GM23338 (cell line): ENCODE results near the gene HMGXB3. TPM values are rescaled to one million over a fixed set of nuclear protein-coding genes. Genes with fewer than 3 reads are reported as not detected.
A peak's percentile ranks its signal among the peaks of the same experiment; 100 is the strongest.

ENCODE experiments used
- ATAC-seq: fragments of 200-7000 bp; cut with Tn5 transposase; 3 replicates; pipeline ENCODE4 v1.9.1; 2020
- DNase-seq: peaks from one replicate; pipeline ENCODE4 v3.0.0-alpha.2; 2015; ENCODE audit warnings: low spot score
- H2AFZ ChIP-seq: fragments of 200-600 bp; sonication (generic); 2 replicates; pipeline ENCODE4 v1.8.0; 2016; ENCODE audit warnings: antibody characterized with exemption, mild to moderate bottlenecking, moderate library complexity
- H3F3A ChIP-seq: fragments of 200-600 bp; sonication (generic); replicated peaks from 2 replicates; pipeline ENCODE4 v1.8.0; 2017; ENCODE audit warnings: antibody characterized with exemption, mixed run types, low read depth
- H3K27ac ChIP-seq: fragments of 200-600 bp; sonication (generic); 2 replicates; pipeline ENCODE4 v1.6.1; 2016; ENCODE audit warnings: low read depth
- H3K27me3 ChIP-seq: fragments of 200-600 bp; sonication (generic); 2 replicates; pipeline ENCODE4 v1.8.0; 2016; ENCODE audit warnings: mild to moderate bottlenecking, mixed run types, moderate library complexity; ENCODE audit not compliant: insufficient read depth
- H3K36me3 ChIP-seq: fragments of 200-600 bp; sonication (generic); 2 replicates; pipeline ENCODE4 v1.8.0; 2016; ENCODE audit warnings: mild to moderate bottlenecking; ENCODE audit not compliant: insufficient read depth
- H3K4me1 ChIP-seq: fragments of 200-600 bp; sonication (generic); 2 replicates; pipeline ENCODE4 v1.8.0; 2016; ENCODE audit warnings: mild to moderate bottlenecking, moderate library complexity; ENCODE audit not compliant: insufficient read depth
- H3K4me2 ChIP-seq: fragments of 200-600 bp; sonication (generic); 2 replicates; pipeline ENCODE4 v1.7.1; 2017; ENCODE audit warnings: mixed run types
- H3K4me3 ChIP-seq: fragments of 200-600 bp; sonication (generic); 2 replicates; pipeline ENCODE4 v1.6.1; 2016; ENCODE audit warnings: mixed run types
- H3K79me2 ChIP-seq: fragments of 200-600 bp; sonication (generic); replicated peaks from 2 replicates; pipeline ENCODE4 v1.8.0; 2017; ENCODE audit warnings: mild to moderate bottlenecking; ENCODE audit not compliant: insufficient read depth
- H3K9me2 ChIP-seq: fragments of 200-600 bp; sonication (generic); 2 replicates; pipeline ENCODE4 v1.8.0; 2017; ENCODE audit not compliant: insufficient read depth
- H4K20me1 ChIP-seq: fragments of 200-600 bp; sonication (generic); replicated peaks from 2 replicates; pipeline ENCODE4 v1.8.0; 2017; ENCODE audit warnings: mild to moderate bottlenecking; ENCODE audit not compliant: insufficient read depth
- H3K27ac Mint-ChIP-seq: 2 replicates; pipeline ENCODE4 v1.8.0; 2020; ENCODE audit warnings: inconsistent platforms, mild to moderate bottlenecking, moderate library complexity, mixed read lengths
- H3K27me3 Mint-ChIP-seq: 3 replicates; pipeline ENCODE4 v1.8.0; 2022; ENCODE audit warnings: low read depth, mild to moderate bottlenecking, moderate library complexity, mixed read lengths, inconsistent platforms; ENCODE audit not compliant: insufficient read depth, poor library complexity
- H3K36me3 Mint-ChIP-seq: 3 replicates; pipeline ENCODE4 v1.8.0; 2021; ENCODE audit warnings: low read depth, mild to moderate bottlenecking, inconsistent platforms, moderate library complexity, mixed read lengths
- H3K4me1 Mint-ChIP-seq: 3 replicates; pipeline ENCODE4 v1.8.0; 2020; ENCODE audit warnings: mild to moderate bottlenecking, inconsistent platforms, mixed read lengths
- H3K4me3 Mint-ChIP-seq: 3 replicates; pipeline ENCODE4 v1.8.0; 2021; ENCODE audit warnings: moderate library complexity, mild to moderate bottlenecking, inconsistent platforms, mixed read lengths
- H3K9me3 Mint-ChIP-seq: 3 replicates; pipeline ENCODE4 v1.8.0; 2020; ENCODE audit warnings: moderate library complexity, mild to moderate bottlenecking, inconsistent platforms, mixed read lengths
- EZH2 ChIP-seq: fragments of 200-600 bp; sonication (generic); IDR thresholded peaks from one replicate; pipeline ENCODE4 v1.8.0; 2017; ENCODE audit warnings: antibody characterized with exemption, mild to moderate bottlenecking, low read depth; ENCODE audit not compliant: unreplicated experiment
- JUNB ChIP-seq: IDR thresholded peaks from one replicate; pipeline ENCODE4 v1.6.1; 2016; ENCODE audit warnings: antibody characterized with exemption; ENCODE audit not compliant: unreplicated experiment
- NANOG ChIP-seq: IDR thresholded peaks from 2 replicates; pipeline ENCODE4 v1.6.1; 2016; ENCODE audit warnings: antibody characterized with exemption, borderline replicate concordance
- POLR2AphosphoS5 ChIP-seq: IDR thresholded peaks from 2 replicates; pipeline ENCODE4 v1.6.1; 2016; ENCODE audit warnings: antibody characterized with exemption, low read depth
- STAT1 ChIP-seq: IDR thresholded peaks from one replicate; pipeline ENCODE4 v1.6.1; 2016; ENCODE audit warnings: antibody characterized with exemption; ENCODE audit not compliant: unreplicated experiment
- ZNF114 ChIP-seq: fragments of 250-450 bp; sonication (Bioruptor Pico); IDR thresholded peaks from 2 replicates; pipeline ENCODE4 v1.5.0; 2020; ENCODE audit warnings: mild to moderate bottlenecking, moderate library complexity
- ZNF331 ChIP-seq: fragments of 250-450 bp; sonication (Bioruptor Pico); IDR thresholded peaks from 2 replicates; pipeline ENCODE4 v1.5.0; 2020; ENCODE audit warnings: low read depth, mild to moderate bottlenecking, moderate library complexity
- polyA plus RNA-seq: library from polyadenylated mRNA; unstranded; fragments of >200 nt; fragmentation: Nextera tagmentation; extraction: Ambion mirVana; gene quantifications from 2 replicates; pipeline ENCODE4 v1.2.1, GENCODE V29; 2016
- total RNA-seq: library from RNA; depleted of rRNA; stranded (reverse); fragments of >200 nt; shearing (Covaris generic); gene quantifications from 2 replicates; pipeline ENCODE4 v1.2.3, GENCODE V29; 2014
- TF ChIP-seq, protein P1 (sequence below), 2 experiments: fragments of 200-600 bp in 1 of 2; sonication (generic) in 1 of 2; conservative IDR thresholded peaks; 2 replicates each; pipeline versions ENCODE4 v1.5.1 to v1.6.1; 2016 to 2017; ENCODE audit warnings: antibody characterized with exemption in 2 of 2, low read depth in 2 of 2, mild to moderate bottlenecking in 2 of 2, moderate library complexity in 1 of 2
- TF ChIP-seq, protein P2 (sequence below): IDR thresholded peaks from 2 replicates; pipeline ENCODE4 v1.6.1; 2016; ENCODE audit warnings: antibody characterized with exemption
- TF ChIP-seq, protein P3 (sequence below): IDR thresholded peaks from one replicate; pipeline ENCODE4 v1.6.1; 2018; ENCODE audit warnings: antibody characterized with exemption; ENCODE audit not compliant: unreplicated experiment

The HMGXB3 gene
- total and polyA plus RNA-seq, 2 experiments from 2014 or later: 9.4 to 37.9 TPM

DNA sequence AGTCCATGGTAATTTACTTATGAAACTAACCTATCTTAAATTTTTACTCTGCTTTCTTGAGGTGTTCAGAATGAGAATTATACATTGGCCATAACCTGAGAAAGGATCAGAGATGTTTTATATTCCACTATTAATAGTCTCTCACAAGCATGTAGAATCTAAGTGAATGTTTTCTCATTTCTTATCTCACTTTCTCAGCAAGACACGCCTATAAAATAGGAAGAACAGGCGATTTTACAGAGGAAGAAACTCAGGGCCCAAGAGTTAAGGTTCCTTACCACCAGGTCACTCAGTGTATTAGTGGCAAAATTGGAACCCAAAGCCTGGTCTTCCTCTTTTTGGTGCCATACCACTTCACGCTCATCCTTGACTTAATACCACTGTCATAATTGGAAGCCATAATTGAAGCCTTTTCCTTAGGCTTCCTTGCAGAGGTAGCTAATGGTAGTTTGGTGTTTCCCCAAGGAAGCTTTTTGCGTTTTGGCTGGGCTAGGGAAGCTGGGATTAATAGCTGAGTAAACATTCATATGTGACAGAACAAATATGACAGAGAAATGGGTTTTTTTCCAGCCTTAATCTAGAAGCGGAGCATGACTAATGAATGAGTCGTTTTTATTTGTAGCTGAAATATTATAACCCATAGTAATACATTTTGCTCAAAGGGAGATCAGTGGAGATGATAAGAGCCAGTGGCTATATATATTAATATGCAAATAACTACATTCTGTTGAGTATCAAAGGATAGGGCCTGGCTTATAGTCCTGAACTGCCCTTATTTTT, 16.9 kb downstream of the HMGXB3 start (continued):
- TF ChIP-seq, protein P1, sequence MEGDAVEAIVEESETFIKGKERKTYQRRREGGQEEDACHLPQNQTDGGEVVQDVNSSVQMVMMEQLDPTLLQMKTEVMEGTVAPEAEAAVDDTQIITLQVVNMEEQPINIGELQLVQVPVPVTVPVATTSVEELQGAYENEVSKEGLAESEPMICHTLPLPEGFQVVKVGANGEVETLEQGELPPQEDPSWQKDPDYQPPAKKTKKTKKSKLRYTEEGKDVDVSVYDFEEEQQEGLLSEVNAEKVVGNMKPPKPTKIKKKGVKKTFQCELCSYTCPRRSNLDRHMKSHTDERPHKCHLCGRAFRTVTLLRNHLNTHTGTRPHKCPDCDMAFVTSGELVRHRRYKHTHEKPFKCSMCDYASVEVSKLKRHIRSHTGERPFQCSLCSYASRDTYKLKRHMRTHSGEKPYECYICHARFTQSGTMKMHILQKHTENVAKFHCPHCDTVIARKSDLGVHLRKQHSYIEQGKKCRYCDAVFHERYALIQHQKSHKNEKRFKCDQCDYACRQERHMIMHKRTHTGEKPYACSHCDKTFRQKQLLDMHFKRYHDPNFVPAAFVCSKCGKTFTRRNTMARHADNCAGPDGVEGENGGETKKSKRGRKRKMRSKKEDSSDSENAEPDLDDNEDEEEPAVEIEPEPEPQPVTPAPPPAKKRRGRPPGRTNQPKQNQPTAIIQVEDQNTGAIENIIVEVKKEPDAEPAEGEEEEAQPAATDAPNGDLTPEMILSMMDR (conservative IDR thresholded peaks at IDR 0.05; ENCODE audit: low read depth in 2 of 2): no peak
- TF ChIP-seq STAT1: no peak
- no peak for TF ChIP-seq POLR2AphosphoS5
- TF ChIP-seq, protein P2, sequence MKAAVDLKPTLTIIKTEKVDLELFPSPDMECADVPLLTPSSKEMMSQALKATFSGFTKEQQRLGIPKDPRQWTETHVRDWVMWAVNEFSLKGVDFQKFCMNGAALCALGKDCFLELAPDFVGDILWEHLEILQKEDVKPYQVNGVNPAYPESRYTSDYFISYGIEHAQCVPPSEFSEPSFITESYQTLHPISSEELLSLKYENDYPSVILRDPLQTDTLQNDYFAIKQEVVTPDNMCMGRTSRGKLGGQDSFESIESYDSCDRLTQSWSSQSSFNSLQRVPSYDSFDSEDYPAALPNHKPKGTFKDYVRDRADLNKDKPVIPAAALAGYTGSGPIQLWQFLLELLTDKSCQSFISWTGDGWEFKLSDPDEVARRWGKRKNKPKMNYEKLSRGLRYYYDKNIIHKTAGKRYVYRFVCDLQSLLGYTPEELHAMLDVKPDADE: no peak
- no peak for TF ChIP-seq ZNF331 (CRISPR knock-in tag)
- TF ChIP-seq NANOG: no peak
- TF ChIP-seq ZNF114 (CRISPR knock-in tag): no peak
- TF ChIP-seq, protein P3, sequence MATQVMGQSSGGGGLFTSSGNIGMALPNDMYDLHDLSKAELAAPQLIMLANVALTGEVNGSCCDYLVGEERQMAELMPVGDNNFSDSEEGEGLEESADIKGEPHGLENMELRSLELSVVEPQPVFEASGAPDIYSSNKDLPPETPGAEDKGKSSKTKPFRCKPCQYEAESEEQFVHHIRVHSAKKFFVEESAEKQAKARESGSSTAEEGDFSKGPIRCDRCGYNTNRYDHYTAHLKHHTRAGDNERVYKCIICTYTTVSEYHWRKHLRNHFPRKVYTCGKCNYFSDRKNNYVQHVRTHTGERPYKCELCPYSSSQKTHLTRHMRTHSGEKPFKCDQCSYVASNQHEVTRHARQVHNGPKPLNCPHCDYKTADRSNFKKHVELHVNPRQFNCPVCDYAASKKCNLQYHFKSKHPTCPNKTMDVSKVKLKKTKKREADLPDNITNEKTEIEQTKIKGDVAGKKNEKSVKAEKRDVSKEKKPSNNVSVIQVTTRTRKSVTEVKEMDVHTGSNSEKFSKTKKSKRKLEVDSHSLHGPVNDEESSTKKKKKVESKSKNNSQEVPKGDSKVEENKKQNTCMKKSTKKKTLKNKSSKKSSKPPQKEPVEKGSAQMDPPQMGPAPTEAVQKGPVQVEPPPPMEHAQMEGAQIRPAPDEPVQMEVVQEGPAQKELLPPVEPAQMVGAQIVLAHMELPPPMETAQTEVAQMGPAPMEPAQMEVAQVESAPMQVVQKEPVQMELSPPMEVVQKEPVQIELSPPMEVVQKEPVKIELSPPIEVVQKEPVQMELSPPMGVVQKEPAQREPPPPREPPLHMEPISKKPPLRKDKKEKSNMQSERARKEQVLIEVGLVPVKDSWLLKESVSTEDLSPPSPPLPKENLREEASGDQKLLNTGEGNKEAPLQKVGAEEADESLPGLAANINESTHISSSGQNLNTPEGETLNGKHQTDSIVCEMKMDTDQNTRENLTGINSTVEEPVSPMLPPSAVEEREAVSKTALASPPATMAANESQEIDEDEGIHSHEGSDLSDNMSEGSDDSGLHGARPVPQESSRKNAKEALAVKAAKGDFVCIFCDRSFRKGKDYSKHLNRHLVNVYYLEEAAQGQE: no peak

DNA sequence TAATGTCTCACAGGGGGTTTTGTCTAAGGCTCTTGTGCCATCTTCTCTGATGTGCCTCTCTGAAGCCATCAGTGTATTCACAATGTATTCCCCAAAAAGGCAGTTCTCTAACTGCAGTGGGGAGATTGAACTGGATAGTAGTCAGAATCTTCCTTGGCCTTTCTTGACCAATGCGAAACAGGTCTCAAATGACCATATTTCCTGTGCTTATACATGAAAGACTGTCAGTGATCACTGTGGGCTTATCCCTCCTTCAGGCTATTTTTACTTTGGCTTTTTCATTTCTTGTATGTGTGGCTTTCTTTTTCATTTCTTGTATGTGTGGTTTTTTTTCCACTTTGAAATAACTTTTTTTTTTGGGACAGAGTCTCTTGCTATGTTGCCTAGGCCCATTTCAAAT, 19.7 kb downstream of the HMGXB3 start:
- Histone ChIP-seq H4K20me1 (no peaks in the 10 kb centered on the region; the same call in none of the 2 replicates), H3K27ac (no peak overlapping the region), H3K4me1 (no peaks in the 10 kb centered on the region; the same call in 1 of the 2 replicates), H3K79me2 (peaks cover 7% of the 10 kb centered on the region; the same call in 1 of the 2 replicates), H2AFZ (no peak overlapping the region), H3K4me3 (no peak overlapping the region), H3K4me2 (no peak overlapping the region), H3K9me2 (no peaks in the 10 kb centered on the region), H3K36me3 (peaks cover 39% of the 10 kb centered on the region), H3F3A (0 out of 2 replicates have a peak, but pooled peaks cover 2% of the 10 kb centered on the region), H3K27me3 (no peaks in the 10 kb centered on the region)
- Mint-ChIP-seq H3K4me3 (no peak overlapping the region), H3K27ac (peak overlapping the region; percentile 78; the same call in 1 of the 2 replicates), H3K9me3 (peaks cover 6% of the 10 kb centered on the region; the same call in 1 of the 3 replicates), H3K36me3 (peaks cover 70% of the 10 kb centered on the region), H3K4me1 (peaks cover 20% of the 10 kb centered on the region), H3K27me3 (peaks cover 4% of the 10 kb centered on the region)
- DNase-seq (no peak), ATAC-seq (no peak)
- no peak for TF ChIP-seq EZH2
- no peak for TF ChIP-seq JUNB
- TF ChIP-seq POLR2AphosphoS5: no peak
- TF ChIP-seq ZNF114 (CRISPR knock-in tag): no peak
